ENCODE results near the gene MRPL34. TPM values are rescaled to one million over a fixed set of nuclear protein-coding genes. Genes with fewer than 3 reads are reported as not detected.
A peak's percentile ranks its signal among the peaks of the same experiment; 100 is the strongest.

The MRPL34 gene
- polyA plus RNA-seq, 12 donors: 25.2 to 66.9 (median 29.3) TPM; not detected in 1

DNA sequence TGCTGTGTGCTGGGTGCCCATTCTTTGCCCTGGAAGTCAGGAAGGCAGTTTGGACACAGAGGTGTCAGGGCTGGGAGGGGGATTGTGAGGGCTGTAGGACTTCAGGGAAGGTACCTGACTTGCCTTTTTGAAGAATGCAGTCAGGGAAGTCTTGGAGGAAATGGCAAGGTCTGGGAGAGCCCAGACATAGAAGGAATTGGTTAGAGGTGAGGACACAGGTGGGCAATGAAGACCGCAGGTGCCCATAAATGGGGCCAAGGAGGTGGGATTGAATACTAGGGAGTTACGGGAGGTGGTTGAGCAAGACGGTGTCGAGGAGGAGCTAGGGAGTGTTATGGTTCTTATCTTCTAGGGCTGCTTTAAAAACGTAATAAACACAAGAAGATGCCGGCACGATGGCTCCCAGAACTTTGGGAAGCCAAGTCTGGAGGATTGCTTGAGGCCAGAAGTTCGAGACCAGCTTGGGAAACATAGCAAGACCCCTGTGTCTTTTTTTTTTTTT, 2.3 kb downstream of the MRPL34 start:
- DNase-seq: no peak

DNA sequence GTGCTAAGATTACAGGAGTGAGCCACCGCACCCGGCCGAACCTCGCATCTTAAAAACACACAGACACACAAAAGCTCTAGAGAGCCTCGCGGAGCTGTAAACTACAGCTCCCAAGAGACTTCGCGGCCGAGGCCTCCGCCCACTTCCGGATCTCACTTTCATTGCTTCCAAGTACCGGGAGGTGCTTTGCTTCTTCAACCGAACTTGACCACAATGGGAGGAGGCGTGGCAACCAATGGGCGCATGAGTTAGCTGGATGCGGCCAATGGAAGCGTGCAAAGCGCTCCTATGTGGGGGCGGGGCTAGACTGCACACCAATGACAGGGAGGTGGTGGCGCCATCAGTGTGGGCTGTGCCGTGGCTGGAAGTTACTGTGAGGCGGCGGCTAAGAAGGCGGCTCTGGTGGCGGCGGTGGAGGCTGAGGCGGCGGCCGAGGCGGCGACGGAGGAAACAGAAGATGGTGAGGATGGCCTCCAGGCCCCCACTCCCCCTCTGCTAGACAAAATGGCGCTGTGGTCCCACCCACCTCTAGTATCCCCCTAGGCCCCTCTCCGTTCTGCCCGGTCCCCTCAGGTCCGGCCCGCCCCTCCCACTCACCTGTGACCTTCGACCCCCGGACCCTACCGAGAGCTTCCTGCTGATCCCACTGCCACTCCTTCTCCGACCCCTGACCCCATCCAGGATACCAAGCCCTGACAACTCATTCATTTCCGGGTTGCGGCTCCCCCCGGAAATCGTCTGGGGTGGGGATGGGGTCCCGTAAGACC, 3.7 kb downstream of the MRPL34 start, which contains the start of gene DDA1:
TSS of gene DDA1 (plus strand) at position 366 of the 767 bp plus-strand sequence. CDS start at position 458, 92 bp downstream.
- peak; percentile 99 for DNase-seq

DNA sequence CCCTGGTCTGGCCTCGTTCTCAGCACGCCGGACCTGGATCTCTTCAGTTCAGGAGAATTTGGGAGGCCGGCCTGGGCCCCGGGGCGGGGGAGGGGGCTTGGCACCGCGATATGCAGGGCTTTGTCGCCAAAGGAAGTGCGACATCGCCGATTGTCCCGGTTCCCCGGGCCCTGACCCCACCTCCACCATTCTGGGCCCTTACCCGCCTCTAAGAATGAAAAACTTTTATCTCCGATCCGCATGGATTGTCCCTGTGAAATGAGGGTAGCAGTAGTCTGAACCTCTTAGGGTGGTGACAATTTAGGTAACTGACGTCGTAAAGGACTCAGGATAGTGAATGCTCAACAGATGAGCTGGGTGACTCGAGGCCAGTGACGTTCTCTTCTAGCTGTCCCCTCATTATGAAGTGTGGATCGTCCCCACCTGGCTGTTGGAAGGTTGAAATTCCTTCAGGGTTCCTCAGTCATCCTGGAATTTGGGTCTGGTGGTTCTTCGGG, 4.3 kb downstream of the MRPL34 start:
- no peak for DNase-seq

DNA sequence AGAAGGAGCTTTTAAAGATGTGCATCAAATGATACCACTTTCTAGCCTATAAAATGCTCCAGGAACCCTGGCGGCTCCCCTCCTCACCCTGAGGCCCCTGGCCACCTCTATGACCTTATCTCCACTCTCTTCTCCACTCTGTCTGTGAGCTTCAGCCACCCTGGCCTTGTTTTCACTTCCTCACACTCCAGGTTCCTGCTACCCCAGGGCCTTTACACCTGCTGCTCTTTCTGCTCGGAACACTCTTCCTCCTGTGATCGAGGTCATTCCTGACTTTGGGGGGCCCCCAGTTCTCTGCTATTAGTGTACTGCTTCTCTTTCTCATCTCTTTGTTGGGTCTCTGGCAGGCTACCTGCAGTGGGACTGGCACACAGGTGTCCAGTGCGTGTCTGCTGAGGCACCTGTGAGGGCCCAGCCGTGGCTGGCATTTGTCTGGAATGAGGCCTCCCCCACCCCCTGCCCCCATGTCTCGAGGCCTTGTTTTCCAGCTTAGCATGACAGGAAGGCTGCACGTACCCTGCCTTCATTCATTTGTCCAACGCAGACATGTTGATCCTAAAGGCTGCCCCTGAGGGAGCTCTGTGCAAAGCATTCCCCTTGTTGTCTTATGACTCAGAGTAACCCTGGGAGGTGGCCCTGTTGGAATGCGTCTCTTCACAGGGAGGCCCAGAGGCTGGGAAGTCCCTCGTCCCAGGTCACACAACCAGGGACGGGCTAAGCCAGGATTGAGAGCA, 6.0 kb downstream of the MRPL34 start:
- DNase-seq: no peak

DNA sequence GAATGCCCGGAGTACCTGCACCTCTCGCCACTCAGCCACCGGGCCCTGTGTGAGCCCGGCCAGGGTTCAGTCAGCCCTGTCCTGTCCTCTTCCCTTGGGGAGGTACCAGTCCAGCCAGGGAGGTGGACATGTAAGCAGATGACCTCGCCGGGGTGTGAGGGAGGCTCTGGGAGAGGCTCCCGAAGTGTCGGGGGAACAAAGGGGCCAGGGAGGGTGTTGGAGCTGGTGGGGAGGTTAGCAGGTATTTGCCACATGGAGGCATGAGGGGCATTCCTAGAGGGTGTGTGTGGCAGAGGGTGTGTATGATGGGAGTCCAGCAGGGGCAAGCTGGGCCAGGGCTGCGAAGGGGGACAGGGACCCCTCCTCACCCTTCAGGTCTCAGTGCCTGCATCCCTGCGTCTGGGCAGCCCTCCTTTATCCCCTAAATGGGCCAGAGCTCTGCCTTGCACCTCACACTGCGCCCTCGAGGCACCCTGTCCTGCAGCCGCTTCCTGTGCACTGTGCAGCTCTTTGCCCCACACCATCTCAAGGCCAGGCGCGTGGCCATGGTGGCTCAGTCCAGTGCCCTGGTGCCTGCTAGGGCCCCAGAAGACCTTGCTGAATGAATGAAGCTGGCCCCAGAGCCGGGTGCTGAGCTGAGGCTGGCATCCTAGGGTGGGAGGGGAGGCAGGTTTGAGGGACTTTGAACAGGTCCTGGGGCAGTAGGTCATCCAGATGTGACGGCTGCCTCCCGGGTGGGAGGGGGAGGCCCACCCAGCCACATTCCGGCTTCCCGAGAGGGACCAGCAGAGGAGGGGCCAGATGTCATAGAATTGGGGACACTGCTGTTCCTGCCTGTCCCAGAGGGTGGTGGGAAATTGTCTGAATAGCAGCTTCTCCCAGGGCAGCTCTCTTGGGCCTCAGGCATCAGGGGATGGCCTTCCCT, 6.8 kb downstream of the MRPL34 start:
- no peak for DNase-seq

DNA sequence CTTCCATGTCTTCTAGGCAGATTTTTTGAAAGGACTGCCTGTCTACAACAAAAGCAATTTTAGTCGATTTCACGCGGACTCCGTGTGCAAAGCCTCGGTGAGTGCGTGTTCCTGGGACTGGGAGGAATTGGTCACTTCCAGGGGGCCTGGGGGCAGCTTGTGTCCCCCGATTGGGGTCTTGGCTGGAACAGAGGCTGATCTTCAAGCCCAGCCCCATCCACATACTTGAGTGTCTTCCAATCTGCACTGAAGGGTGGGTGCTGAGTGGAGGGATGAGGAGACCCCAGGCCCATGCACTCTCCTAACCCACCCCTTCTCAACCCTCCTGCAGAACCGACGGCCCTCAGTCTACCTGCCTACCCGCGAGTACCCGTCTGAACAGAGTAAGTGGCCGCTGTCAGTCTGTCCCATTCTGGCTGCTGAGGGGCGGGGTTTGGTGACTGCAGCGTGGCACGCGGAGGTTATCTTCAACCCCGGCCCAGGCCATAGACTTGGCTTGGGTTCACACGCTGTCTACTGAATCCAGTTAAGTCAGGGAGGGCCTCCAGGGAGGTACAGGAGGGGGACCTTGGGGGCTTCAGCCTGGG, 8.4 kb downstream of the MRPL34 start:
- DNase-seq: no peak

DNA sequence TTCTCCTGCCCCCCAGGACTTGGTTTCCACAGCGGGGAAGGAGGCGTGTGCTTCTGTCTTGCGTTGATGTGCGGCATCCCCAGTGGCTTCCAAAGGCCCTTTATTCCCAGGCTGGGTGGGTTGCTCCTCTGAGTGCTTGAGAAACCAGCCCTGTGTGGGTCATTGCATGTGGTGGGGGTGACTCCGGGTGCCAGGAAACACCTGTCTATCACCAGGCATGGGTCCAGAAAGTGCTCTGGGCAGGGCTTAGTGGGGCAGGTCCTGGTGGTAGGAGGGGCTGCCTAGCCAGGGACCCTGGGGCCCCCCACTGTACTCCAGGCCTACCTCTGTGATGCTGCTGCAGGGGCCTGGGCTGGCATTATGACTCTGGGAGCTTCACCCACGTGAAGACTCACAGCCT, 13.3 kb downstream of the MRPL34 start:
- no peak for DNase-seq

DNA sequence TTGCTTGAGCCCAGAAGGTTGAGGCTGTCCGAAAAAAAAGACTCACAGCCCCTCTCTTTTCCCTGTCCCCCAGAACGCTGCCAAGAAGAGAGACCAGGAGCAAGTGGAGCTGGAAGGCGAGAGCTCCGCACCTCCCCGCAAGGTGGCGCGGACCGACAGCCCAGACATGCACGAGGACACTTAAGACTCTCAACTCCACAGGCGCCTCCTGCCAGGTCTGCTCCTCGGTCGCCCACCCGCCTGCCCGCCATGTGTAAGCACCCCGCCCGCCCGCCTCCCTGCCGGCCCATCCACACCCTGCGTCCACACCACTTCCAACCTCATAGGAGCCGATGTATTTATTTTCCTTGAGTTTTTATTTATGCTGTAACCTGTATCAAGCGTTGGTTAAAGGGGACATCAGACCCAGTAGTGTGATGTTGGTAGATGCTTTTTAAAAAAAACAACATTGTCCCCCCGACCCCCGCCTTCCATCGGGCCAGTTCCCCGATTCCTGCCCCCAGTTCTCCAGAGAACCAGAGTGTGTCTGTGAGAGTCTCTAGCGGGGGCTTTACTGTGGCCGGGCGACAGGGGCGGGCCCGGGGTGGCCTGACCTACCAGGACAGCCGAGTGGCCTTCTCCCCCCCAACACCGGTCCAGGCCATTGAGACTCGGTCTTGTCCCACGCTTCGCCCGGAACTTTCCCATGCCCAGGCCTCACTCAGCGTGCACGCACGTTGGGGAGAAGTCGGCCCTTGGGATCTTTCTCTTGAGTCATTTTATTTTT, 14.0 kb downstream of the MRPL34 start:
- no peak for DNase-seq

DNA sequence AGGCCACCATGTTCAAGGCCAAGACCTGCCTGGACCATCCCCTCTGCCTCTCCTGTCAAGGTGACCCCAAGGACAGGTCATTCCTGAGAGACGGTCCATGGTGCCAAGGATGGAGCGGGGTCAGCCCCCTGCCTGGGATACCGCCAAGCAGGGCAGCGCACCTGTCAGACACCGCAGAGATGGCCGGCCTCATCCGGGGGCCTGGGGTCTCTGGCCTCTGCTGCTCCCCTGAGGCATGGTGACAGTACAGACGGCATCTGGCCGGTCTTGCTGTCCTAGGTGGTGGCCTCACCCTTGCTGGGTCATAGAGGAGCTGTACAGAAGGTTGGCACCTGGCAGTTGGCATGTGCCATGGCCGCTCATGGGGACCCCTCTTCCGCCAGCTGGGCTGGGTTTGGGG, 14.8 kb downstream of the MRPL34 start:
- DNase-seq: no peak

DNA sequence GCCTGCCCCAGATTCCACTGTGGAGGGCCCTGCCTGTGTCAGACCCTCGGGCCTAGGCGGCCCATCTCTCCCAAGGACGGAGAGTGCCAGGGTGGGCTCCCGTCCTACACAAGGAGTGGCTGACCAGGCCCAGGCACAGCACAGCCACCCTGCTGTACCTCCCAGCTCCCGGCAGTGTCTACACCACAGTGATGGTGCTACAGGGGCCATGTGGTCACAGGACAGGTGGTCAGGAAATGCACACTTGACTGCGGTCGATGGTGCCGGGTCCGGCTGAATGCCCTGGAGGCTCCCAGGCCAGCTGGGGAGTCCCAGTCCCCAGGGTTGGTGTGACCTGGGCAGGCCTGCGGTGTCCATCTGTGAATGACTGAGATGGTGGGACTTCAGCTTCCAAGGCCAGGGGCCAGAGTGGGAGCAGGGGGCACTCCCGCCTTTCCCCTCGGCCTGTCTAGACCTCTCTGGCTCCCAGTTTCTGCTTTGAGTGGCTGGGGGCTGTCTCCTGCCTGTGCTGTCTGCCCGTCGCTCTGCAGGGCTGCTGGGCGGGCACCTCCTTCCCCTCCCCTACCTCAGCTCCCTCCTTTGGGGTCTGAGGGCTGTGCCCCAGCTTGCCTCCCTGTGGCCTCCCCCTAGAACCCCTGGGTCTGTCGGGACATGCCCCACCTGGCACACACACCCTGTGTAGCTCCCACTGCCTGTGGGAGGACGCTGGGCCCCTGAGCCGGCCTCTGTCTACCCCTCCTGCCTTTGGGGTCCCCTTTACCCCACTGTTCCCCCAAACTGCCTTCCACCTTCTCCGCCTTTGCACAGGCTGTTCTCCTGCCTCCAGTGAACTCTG, 16.2 kb downstream of the MRPL34 start:
- no peak for DNase-seq

DNA sequence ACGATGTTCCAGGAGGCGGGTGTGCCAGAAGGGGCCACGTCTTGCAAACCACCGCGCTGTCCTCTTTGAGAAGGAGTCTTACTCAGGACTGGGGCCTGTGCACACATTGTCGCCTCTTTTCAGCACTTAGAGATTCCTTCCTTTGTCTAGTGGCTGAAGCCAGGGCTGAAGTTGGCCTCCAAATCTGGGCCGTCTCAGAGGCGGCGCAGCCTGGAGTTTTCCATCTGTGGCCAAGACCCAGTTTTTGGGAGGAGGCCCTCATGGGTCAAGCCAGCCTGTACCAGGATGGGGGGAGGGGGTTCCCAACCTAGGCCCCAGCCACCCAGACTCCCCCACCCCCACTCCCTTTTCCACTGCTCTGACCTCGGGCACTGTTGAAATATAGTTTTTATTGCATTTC, 17.2 kb downstream of the MRPL34 start:
- DNase-seq: no peak

DNA sequence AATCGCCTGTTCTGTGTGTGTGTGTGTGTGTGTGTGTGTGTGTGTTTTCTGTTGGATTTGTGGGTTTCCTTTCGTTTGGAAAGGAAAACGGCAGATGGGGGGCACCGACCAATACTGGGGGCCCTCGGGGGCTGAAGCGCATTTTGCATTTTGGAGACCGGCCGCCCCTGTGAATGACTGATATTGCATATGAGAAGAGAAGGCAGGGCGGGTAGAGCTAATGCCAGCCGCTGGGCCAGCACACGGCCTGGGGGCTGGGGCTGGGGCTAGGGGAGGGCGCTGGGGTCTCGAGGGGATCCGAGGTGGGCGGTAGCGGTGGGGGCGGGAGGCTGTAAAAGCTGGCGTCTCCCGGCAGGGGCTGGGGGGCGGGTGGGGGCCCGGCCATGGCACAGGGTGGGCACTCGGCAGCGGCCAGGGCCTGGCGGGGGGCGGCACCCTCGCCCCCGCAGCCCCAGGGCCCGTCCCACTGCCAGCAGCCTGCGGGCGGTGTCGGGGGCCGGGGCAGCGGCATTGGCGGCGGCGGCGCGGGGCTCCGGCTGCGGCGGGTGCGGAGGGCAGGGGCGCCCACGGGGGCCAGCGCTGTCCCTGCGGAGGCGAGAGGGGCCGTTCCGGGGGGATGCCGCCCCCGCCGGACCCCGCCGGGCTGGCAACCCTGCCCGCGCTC, 17.8 kb downstream of the MRPL34 start:
- no peak for DNase-seq

DNA sequence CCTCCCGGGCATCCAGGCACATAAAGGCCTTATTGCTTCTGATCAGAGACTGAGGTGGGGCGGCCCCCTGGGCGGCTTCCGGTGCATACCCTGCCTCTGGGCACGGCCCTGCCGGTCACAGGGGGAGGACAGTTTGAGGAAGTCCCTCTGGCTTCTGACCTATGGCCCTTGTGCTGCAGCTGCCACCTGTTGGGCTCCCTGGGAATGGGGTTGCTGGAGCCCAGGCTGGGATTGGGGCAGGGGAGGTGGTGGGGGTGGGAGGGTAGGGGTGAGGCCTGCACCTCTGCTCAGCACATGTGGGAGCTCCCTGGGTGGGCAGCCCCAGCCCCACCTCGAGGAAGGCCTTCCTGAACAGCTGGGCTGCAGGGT, 18.3 kb downstream of the MRPL34 start:
- DNase-seq: no peak

DNA sequence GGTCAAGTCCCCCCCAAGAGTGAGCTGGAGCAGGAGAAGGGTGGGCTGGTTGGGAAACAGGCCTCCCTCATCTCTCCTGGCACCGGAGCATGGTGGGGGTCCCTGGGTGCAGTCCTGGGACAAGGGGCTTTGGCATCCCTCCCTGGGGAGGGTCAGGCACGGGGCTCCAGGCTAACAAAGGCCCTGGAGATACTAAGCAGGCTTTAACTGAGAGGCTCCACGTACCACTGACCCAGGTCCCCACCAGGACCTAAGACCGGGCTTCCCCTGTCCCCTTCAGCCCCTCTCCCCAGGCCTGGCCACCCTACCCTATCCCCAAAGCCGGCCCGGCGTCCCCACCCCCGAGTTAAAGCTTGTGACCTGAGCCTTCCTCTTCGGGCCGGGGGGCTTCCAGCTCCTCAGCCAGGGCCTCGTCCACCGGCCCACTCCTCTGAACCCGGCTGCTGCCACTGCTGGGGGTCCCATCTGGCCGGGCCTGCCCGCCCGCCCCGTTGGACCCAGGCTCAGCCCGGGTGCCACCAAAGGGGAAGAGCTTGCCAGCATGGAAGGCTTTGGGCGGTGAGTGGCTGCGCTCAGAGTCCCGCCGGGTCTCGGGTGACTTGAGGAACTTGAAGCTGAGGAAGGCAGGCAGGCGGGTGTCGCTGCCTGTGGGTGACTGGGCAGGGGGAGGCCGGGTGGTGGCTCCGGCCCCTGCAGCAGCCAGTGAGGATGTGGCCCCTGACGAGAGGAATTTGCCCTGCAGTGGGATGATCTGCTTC, 18.9 kb downstream of the MRPL34 start:
- no peak for DNase-seq

DNA sequence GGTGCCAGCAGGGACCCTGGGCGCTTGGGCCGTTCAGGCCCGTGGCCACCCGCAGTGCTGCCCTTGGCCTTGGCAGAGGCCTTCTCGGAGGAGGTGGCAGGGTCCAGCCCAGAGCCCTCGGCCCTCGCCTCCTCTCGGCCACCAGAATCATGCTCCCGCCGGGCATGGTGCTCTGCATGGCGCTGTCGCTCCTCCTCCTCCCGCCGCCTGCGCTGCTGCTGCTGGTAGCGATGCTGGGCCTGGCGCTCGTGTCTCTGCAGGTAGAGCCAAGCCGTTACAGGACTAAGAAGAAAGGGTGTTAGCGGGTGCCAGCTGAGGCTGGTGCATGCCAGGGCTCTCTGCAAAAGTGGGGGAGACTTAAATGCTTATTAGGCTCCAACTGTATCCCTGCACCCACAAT, 19.5 kb downstream of the MRPL34 start:
- DNase-seq: no peak

DNA sequence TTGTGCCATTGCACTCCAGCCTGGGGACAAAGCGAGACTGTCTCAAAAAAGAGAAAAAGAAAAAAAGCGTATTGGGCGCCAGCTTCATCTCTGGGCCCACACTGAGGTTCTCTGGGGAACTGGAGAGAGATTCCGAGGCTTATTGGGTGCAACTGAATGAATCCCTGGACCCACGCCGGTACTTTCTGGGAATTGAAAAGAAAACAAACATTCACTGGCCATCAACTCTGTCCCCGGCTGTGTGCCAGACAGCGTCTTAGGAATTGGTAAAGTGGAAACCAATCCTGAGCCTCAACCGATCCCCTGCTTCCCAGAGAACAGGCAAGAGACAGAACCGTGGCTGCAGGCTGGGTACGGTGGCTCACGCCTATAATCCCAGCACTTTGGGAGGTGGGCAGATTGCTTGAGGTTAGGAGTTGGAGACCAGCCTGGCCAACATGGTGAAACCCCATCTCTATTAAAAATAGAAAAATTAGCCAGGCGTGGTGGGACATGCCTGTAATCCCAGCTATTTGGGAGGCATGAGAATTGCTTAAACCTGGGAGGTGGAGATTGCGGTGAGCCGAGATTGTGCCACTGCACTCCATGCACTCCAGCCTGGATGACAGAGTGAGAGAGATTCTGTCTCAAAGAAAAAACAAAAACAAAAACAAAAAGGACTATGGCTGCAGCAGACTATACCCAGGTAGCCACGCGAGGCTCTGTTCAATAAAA, 20.4 kb downstream of the MRPL34 start:
- DNase-seq: no peak

DNA sequence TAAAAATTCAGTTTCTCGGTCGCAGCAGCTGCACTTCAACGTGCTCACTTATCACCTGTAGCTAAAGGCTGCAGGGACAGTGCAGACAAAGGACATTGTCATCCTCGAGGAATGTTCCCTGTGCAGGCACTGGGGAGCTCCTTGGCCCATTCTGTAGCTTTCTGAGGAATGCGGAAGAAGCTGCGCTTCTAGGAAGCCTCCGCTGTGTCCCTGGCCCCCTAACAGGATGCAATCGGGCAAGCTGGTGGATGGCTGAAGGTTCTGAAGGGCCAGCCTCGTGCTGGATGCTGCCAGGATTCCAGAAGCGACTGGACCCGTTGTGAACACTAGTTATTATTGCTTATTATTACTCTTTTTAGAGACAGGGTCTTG, 20.9 kb downstream of the MRPL34 start:
- DNase-seq: no peak
